DOHH2 (cell line): ENCODE results near the gene CCDC149.

Experiments used
- H3F3A ChIP-seq: fragments of 200-600 bp; sonication (generic), shearing (Covaris generic); 2 replicates; pipeline ENCODE4 v1.6.0; 2016; ENCODE audit warnings: antibody characterized with exemption, mild to moderate bottlenecking; ENCODE audit not compliant: control insufficient read depth, insufficient read depth
- H3K27ac ChIP-seq: fragments of 200-600 bp; sonication (generic); 2 replicates; pipeline ENCODE4 v1.5.1; 2014; ENCODE audit warnings: low read depth, mild to moderate bottlenecking, low read length, moderate library complexity
- H3K27me3 ChIP-seq: fragments of 200-600 bp; sonication (generic); 2 replicates; pipeline ENCODE4 v1.6.1; 2014; ENCODE audit warnings: mild to moderate bottlenecking, low read length, mixed read lengths; ENCODE audit not compliant: control insufficient read depth
- H3K36me3 ChIP-seq: fragments of 200-600 bp; sonication (generic); 2 replicates; pipeline ENCODE4 v1.6.1; 2014; ENCODE audit warnings: mild to moderate bottlenecking, low read length, moderate library complexity, mixed read lengths; ENCODE audit not compliant: control insufficient read depth
- H3K4me1 ChIP-seq: fragments of 200-600 bp; sonication (generic); 2 replicates; pipeline ENCODE4 v1.6.1; 2014; ENCODE audit warnings: mild to moderate bottlenecking, low read length, mixed read lengths; ENCODE audit not compliant: control insufficient read depth
- H3K4me2 ChIP-seq: fragments of 200-600 bp; sonication (generic); 2 replicates; pipeline ENCODE4 v1.6.0; 2014; ENCODE audit warnings: mild to moderate bottlenecking, low read length, moderate library complexity
- H3K4me3 ChIP-seq: fragments of 200-600 bp; sonication (generic); 2 replicates; pipeline ENCODE4 v1.5.1; 2014; ENCODE audit warnings: mild to moderate bottlenecking, low read length, mixed read lengths
- H3K79me2 ChIP-seq: fragments of 200-600 bp; sonication (generic); 2 replicates; pipeline ENCODE4 v1.6.1; 2014; ENCODE audit warnings: mild to moderate bottlenecking, low read length, mixed read lengths; ENCODE audit not compliant: control insufficient read depth
- H3K9me2 ChIP-seq: fragments of 200-600 bp; sonication (generic); replicated peaks from 2 replicates; pipeline ENCODE4 v1.6.1; 2014; ENCODE audit warnings: mild to moderate bottlenecking, low read length, mixed read lengths; ENCODE audit not compliant: control insufficient read depth
- H3K9me3 ChIP-seq: fragments of 200-600 bp; sonication (generic); 2 replicates; pipeline ENCODE4 v1.6.1; 2014; ENCODE audit warnings: antibody characterized with exemption, low read length, mixed read lengths; ENCODE audit not compliant: control insufficient read depth, insufficient read depth
- H4K20me1 ChIP-seq: fragments of 200-600 bp; sonication (generic); 2 replicates; pipeline ENCODE4 v1.6.0; 2014; ENCODE audit warnings: low read depth, mild to moderate bottlenecking, antibody characterized with exemption, low read length, moderate library complexity; ENCODE audit not compliant: control insufficient read depth, insufficient read depth
- CTCF ChIP-seq: fragments of 200-600 bp; sonication (generic); IDR thresholded peaks from one replicate; pipeline ENCODE4 v1.5.1; 2014; ENCODE audit warnings: antibody characterized with exemption, mild to moderate bottlenecking, low read depth, low read length; ENCODE audit not compliant: poor library complexity, severe bottlenecking
- EZH2phosphoT487 ChIP-seq: fragments of 200-600 bp; sonication (generic); IDR thresholded peaks from 2 replicates; pipeline ENCODE4 v1.6.1; 2017; ENCODE audit warnings: borderline replicate concordance, mild to moderate bottlenecking, antibody characterized with exemption, low read length, moderate library complexity, mixed read lengths

Gene CCDC149

GRCh38 chr4:24937176-24937916, 24.5 kb upstream of the CCDC149 start:
- no peak overlapping the region for H3K4me3 ChIP-seq
- H3K4me1 ChIP-seq = no peaks in the 10 kb centered on the region
- H3K9me2 ChIP-seq = no peaks in the 10 kb centered on the region
- H3K79me2 ChIP-seq = no peaks in the 10 kb centered on the region
- no peak overlapping the region for H3K27ac ChIP-seq
- no peaks in the 10 kb centered on the region; the same call in 1 of the 2 replicates for H3K27me3 ChIP-seq
- no peaks in the 10 kb centered on the region for H3F3A ChIP-seq
- no peak overlapping the region for H3K4me2 ChIP-seq
- TF ChIP-seq CTCF (no peak), EZH2phosphoT487 (no peak)
- H3K36me3 ChIP-seq = no peaks in the 10 kb centered on the region
- H3K9me3 ChIP-seq = 0 out of 2 replicates have a peak, but pooled peaks cover 6% of the 10 kb centered on the region
- H4K20me1 ChIP-seq = no peaks in the 10 kb centered on the region

GRCh38 chr4:24935856-24936255, 23.0 kb upstream of the CCDC149 start:
- no peak overlapping the region for H3K27ac ChIP-seq
- H3K79me2 ChIP-seq = no peaks in the 10 kb centered on the region
- no peaks in the 10 kb centered on the region for H3K9me2 ChIP-seq
- no peaks in the 10 kb centered on the region for H3K36me3 ChIP-seq
- no peak for TF ChIP-seq CTCF
- no peak for TF ChIP-seq EZH2phosphoT487
- H3K27me3 ChIP-seq = no peaks in the 10 kb centered on the region; the same call in 1 of the 2 replicates
- H3K4me3 ChIP-seq = no peak overlapping the region
- no peaks in the 10 kb centered on the region for H4K20me1 ChIP-seq
- 0 out of 2 replicates have a peak, but pooled peaks cover 6% of the 10 kb centered on the region for H3K9me3 ChIP-seq
- no peak overlapping the region for H3K4me2 ChIP-seq
- no peaks in the 10 kb centered on the region for H3K4me1 ChIP-seq
- no peaks in the 10 kb centered on the region for H3F3A ChIP-seq

GRCh38 chr4:24934311-24934710, 21.5 kb upstream of the CCDC149 start:
- no peaks in the 10 kb centered on the region; the same call in 1 of the 2 replicates for H3K27me3 ChIP-seq
- no peak overlapping the region for H3K4me3 ChIP-seq
- H3F3A ChIP-seq = no peaks in the 10 kb centered on the region
- no peak overlapping the region for H3K27ac ChIP-seq
- no peak overlapping the region for H3K4me2 ChIP-seq
- no peaks in the 10 kb centered on the region for H3K36me3 ChIP-seq
- no peaks in the 10 kb centered on the region for H4K20me1 ChIP-seq
- TF ChIP-seq EZH2phosphoT487 = no peak
- no peak for TF ChIP-seq CTCF
- H3K9me3 ChIP-seq = 0 out of 2 replicates have a peak, but pooled peaks cover 6% of the 10 kb centered on the region
- no peaks in the 10 kb centered on the region for H3K9me2 ChIP-seq
- no peaks in the 10 kb centered on the region for H3K4me1 ChIP-seq
- no peaks in the 10 kb centered on the region for H3K79me2 ChIP-seq
